ENCODE measurements around the gene NMRK1.

The NMRK1 gene

GRCh38 chr9:75087824-75088645, at the start of gene NMRK1, which contains the start of gene OSTF1:
Gene NMRK1 (minus strand): TSS chr9:75088155. CDS start chr9:75083115, 5,040 bp downstream.
Gene OSTF1 (plus strand): TSS chr9:75088514. CDS start chr9:75088693, 179 bp downstream.
- Histone ChIP-seq H3K4me3 (ENCODE audit: low read depth, low read length) (peak within 1 kb of the TSS; percentile 97), H3K27me3 (replicated peaks) (no peaks in the 10 kb centered on the region)
- in situ Hi-C loops (cut with HindIII; ENCODE audit: low pct_ligation_motif_present, low sequenced_read_pairs) = no loop called here

GRCh38 chr9:75134495-75134894, 46.5 kb upstream of the NMRK1 start:
- Histone ChIP-seq H3K27me3 (replicated peaks) (no peaks in the 10 kb centered on the region), H3K27ac (no peak overlapping the region), H3K4me3 (ENCODE audit: low read depth, low read length) (no peak overlapping the region), H3K36me3 (replicated peaks) (peaks cover 15% of the 10 kb centered on the region)
- TF ChIP-seq CTCF (IDR thresholded peaks at IDR 0.05; ENCODE audit: low read depth, low read length, missing control alignments) = no peak
- DNase-seq = no peak
- in situ Hi-C loops (cut with HindIII; ENCODE audit: low pct_ligation_motif_present, low sequenced_read_pairs) = no loop called here

More at GRCh38 chr9:75087824-75088645, at the start of gene NMRK1, which contains the start of gene OSTF1:
- Histone ChIP-seq H3K27ac (peak within 1 kb of the TSS; percentile 53), H3K36me3 (replicated peaks) (no peaks in the 10 kb centered on the region)
- DNase-seq = peak; percentile 93
- no peak for TF ChIP-seq CTCF (IDR thresholded peaks at IDR 0.05; ENCODE audit: low read depth, low read length, missing control alignments)

- in situ Hi-C loops (cut with HindIII; ENCODE audit: low pct_ligation_motif_present, low sequenced_read_pairs) = no loop called here
- no peak for DNase-seq
- no peaks in the 10 kb centered on the region for H3K27me3 ChIP-seq (replicated peaks)
- H3K36me3 ChIP-seq (replicated peaks) = peaks cover 15% of the 10 kb centered on the region
- no peak overlapping the region for H3K27ac ChIP-seq
- no peak for TF ChIP-seq CTCF (IDR thresholded peaks at IDR 0.05; ENCODE audit: low read depth, low read length, missing control alignments)
- H3K4me3 ChIP-seq (ENCODE audit: low read depth, low read length) = no peak overlapping the region
These were observed 45.4 kb upstream of the NMRK1 start for GRCh38 chr9:75133396-75133795.

GRCh38 chr9:75132244-75132643, 44.3 kb upstream of the NMRK1 start:
- in situ Hi-C loops (cut with HindIII; ENCODE audit: low pct_ligation_motif_present, low sequenced_read_pairs) = no loop called here
- no peak for TF ChIP-seq CTCF (IDR thresholded peaks at IDR 0.05; ENCODE audit: low read depth, low read length, missing control alignments)
- Histone ChIP-seq H3K36me3 (replicated peaks) (peaks cover 15% of the 10 kb centered on the region), H3K4me3 (ENCODE audit: low read depth, low read length) (no peak overlapping the region), H3K27ac (no peak overlapping the region), H3K27me3 (replicated peaks) (no peaks in the 10 kb centered on the region)
- no peak for DNase-seq

GRCh38 chr9:75131700-75132099, 43.7 kb upstream of the NMRK1 start:
- Histone ChIP-seq H3K36me3 (replicated peaks) (peaks cover 11% of the 10 kb centered on the region), H3K27ac (no peak overlapping the region), H3K27me3 (replicated peaks) (no peaks in the 10 kb centered on the region), H3K4me3 (ENCODE audit: low read depth, low read length) (no peak overlapping the region)
- DNase-seq = no peak
- TF ChIP-seq CTCF (IDR thresholded peaks at IDR 0.05; ENCODE audit: low read depth, low read length, missing control alignments) = no peak
- in situ Hi-C loops (cut with HindIII; ENCODE audit: low pct_ligation_motif_present, low sequenced_read_pairs) = no loop called here

Data from brain microvascular endothelial cell (primary cell).